ENCODE measurements around the gene BRSK1. TPM values are rescaled to one million over a fixed set of nuclear protein-coding genes. Genes with fewer than 3 reads are reported as not detected.

Gene BRSK1
- polyA plus RNA-seq, 2 of the 4 experiments (the other 2 are of a cell fraction): 5.4 to 6.6 TPM

DNA sequence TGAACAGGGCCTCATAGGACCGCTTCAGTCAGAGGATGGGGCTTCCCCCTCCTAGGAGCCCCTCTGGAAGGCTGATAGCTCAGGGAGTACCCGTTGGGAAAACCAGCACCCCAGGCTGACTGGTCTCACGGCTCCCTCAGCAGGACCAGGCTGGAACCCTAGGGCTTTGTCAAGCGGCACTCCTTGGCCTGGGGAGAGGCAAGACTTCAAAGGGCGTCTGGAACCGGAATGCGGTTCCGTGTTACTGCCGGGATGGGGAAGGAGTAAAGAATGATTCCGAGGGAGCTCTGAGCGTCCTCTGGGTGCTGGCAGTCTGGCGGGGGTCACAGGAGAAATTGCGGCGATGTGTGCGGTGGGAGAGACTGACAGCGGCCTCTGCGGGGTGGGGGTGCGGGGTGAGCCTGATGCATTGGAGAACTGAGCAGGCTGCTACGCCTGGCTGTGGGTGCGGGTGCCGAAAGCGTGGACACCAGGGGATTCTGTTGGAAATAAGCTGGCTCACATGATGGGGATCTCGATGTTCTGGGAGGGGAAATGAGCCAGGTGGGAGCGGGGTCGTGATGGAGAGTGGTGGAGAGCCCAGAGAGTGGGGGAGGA, 68.8 kb downstream of the BRSK1 start:
- H3K9me3 ChIP-seq: no peaks in the 10 kb centered on the region
- ATAC-seq (no peak), FAIRE-seq (no peak), DNase-seq (ENCODE audit: low read depth in 1 of 2, low spot score in 1 of 2) (no peak)
- no peak overlapping the region for H3K4me3 ChIP-seq
- 66% methylated on average over 25 of the region's 25 CpGs for WGBS (ENCODE audit: missing lambda C conversion rate)
- no peak overlapping the region for H3K27ac ChIP-seq
- TF ChIP-seq BHLHE40 (IDR thresholded peaks at IDR 0.05; ENCODE audit: low read depth, low read length) (no peak), HDAC2 (IDR thresholded peaks at IDR 0.05) (no peak)
- POLR2A ChIA-PET: interaction anchor here (1.0 to 2.0 kb wide), 2 partner anchors 13 to 55 kb away, joined by 3 to 10 read pairs; partner anchors contain the start of genes KMT5C and UBE2S
- CTCF ChIA-PET: interaction anchor here (0.5 to 3.2 kb wide), 8 partner anchors 8 to 282 kb away, joined by 3 to 18 read pairs (median 4); partner anchors contain the start of genes KMT5C, TMEM150B and TMEM238
- H3K4me1 ChIP-seq: peaks cover 12% of the 10 kb centered on the region
- H3K4me2 ChIP-seq: peak overlapping the region; percentile 82

DNA sequence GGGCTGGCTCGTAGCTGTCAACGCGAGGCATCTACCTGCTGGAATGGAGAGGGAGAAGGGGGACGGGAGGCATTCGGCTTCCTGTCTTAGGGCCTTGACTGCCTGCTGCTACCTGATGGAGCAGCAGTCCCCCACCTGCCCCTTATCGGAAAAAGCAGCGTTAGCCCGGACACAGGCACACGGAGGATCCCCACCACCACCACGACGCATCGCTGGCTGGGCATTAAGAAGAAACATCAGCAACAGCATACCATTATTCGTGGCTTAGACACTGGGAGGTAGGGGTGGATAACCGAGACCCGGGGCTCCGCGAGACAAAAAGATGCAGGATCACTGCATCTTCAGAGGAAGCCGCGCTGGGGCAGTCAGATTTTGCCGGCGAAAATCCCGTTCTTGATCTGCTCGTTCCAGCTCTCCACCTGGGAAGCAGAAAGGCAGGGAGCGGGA, 69.6 kb downstream of the BRSK1 start:
- TF ChIP-seq RAD21 (conservative IDR thresholded peaks at IDR 0.05 in 1 of 2, IDR thresholded peaks at IDR 0.05 in 1 of 2): no peak
- Histone ChIP-seq H3K9me3 (no peaks in the 10 kb centered on the region), H3K4me1 (peaks cover 12% of the 10 kb centered on the region), H3K27ac (peak overlapping the region in 1 of 2 experiments; percentile 84; a peak in 3 of 6 replicates), H3K4me2 (peak overlapping the region; percentile 82), H3K4me3 (peak overlapping the region; percentile 50)
- peak; percentile 8 to 11 for ATAC-seq
- ChIA-PET CTCF (interaction anchor here (1.5 to 3.2 kb wide), 3 partner anchors 14 to 51 kb away, joined by 4 to 18 read pairs (median 9); partner anchors contain the start of gene KMT5C), POLR2A (interaction anchor here (1.0 to 2.0 kb wide), 2 partner anchors 14 to 54 kb away, joined by 3 to 10 read pairs; partner anchors contain the start of genes KMT5C and UBE2S)
- whole genome bisulfite sequencing (ENCODE audit: missing lambda C conversion rate): 19% methylated on average over 24 of the region's 24 CpGs
- DNase-seq (ENCODE audit: low read depth in 1 of 2, low spot score in 1 of 2): no peak
- FAIRE-seq: no peak

DNA sequence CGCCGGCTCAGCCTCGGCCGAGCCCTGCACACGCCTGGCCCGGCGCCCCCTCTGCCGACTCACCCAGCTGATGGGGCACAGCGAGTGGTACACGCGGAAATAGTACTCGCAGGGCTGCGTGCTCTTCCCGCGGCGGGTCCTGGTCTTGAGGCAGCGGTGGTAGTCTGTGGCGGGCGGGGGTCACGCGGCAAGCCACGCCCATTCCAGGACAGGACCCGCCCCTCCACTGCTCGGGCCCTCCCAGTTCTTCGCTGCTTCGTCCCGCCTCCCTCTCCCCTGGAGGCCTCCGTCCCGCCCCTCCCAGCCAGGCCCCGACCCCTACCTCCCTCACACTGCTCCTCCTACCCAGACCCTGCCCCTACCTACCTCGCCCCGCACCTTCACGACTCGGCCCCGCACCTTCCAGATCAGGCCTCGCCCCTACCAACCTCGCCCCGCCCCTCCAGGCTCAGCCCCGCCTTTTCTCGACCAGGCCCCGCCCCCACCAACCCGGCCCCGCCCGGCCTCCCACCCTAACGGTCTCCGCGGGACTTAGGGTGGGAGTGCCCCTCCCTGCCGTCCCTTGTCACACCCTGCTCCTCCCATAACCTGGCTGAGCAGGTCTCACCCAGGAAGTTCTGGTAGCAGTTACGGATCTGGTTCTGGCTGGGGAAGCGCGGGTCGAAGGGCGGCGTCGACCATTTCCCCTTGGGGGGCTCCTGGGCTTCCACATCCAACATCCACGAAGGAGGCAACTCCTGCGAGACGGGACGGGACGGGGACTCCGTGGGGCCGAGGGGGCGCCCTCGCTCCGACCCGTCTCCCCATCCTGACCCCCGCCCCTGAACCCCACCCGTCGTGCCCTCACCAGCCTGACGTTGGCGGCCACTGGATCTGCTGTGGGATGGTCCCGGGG, 70.3 kb downstream of the BRSK1 start:
- no peaks in the 10 kb centered on the region for H3K9me3 ChIP-seq
- WGBS (ENCODE audit: missing lambda C conversion rate): 6% methylated on average over 42 of the region's 72 CpGs
- DNase-seq (ENCODE audit: low read depth in 1 of 2, low spot score in 1 of 2) (peak; percentile 75 to 90), ATAC-seq (peak; percentile 75 to 91), FAIRE-seq (no peak)
- peak overlapping the region; percentile 62 to 84 for H3K27ac ChIP-seq
- H3K4me3 ChIP-seq: peak overlapping the region; percentile 50
- H3K4me1 ChIP-seq: peaks cover 12% of the 10 kb centered on the region
- ChIA-PET POLR2A (interaction anchor here (2.0 kb wide), 1 partner anchor 15 kb away, joined by 10 read pairs; the partner anchor contains the start of gene KMT5C), CTCF (interaction anchor here (1.1 to 3.2 kb wide), 4 partner anchors 15 to 62 kb away, joined by 3 to 18 read pairs (median 6); partner anchors contain the start of gene KMT5C)
- TF ChIP-seq CEBPB (IDR thresholded peaks at IDR 0.05) (no peak), ZSCAN20 (CRISPR knock-in tag; IDR thresholded peaks at IDR 0.05) (no peak), RCOR1 (IDR thresholded peaks at IDR 0.05; ENCODE audit: low read depth, low read length) (no peak), RFX5 (IDR thresholded peaks at IDR 0.05) (no peak), JUNB (IDR thresholded peaks at IDR 0.05) (no peak), HOXB13 (CRISPR knock-in tag; IDR thresholded peaks at IDR 0.05; ENCODE audit: low read depth) (no peak), PHF8 (IDR thresholded peaks at IDR 0.05; ENCODE audit: borderline replicate concordance, low read depth) (no peak), RNF2 (IDR thresholded peaks at IDR 0.05; ENCODE audit: borderline replicate concordance, low read depth) (peak; percentile 72; the same call in 1 of the 2 replicates), NPAS2 (CRISPR knock-in tag; IDR thresholded peaks at IDR 0.05; ENCODE audit: borderline replicate concordance) (no peak), RARB (CRISPR knock-in tag; IDR thresholded peaks at IDR 0.05) (no peak), BHLHE40 (IDR thresholded peaks at IDR 0.05; ENCODE audit: low read depth, low read length) (no peak), JUN (IDR thresholded peaks at IDR 0.05) (no peak), NFE2L2 (conservative IDR thresholded peaks at IDR 0.05; ENCODE audit: low read length) (no peak), MAZ (IDR thresholded peaks at IDR 0.05; ENCODE audit: borderline replicate concordance, low read depth, low read length) (0 out of 2 replicates have a peak, but pooled peaks have one; percentile 8), HEYL (CRISPR knock-in tag; IDR thresholded peaks at IDR 0.05) (no peak), MYC (IDR thresholded peaks at IDR 0.05; ENCODE audit: borderline replicate concordance, low read length) (no peak)
- TF ChIP-seq, protein P1, sequence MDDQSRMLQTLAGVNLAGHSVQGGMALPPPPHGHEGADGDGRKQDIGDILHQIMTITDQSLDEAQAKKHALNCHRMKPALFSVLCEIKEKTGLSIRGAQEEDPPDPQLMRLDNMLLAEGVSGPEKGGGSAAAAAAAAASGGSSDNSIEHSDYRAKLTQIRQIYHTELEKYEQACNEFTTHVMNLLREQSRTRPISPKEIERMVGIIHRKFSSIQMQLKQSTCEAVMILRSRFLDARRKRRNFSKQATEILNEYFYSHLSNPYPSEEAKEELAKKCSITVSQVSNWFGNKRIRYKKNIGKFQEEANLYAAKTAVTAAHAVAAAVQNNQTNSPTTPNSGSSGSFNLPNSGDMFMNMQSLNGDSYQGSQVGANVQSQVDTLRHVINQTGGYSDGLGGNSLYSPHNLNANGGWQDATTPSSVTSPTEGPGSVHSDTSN (IDR thresholded peaks at IDR 0.05): no peak
- TF ChIP-seq, protein P2, sequence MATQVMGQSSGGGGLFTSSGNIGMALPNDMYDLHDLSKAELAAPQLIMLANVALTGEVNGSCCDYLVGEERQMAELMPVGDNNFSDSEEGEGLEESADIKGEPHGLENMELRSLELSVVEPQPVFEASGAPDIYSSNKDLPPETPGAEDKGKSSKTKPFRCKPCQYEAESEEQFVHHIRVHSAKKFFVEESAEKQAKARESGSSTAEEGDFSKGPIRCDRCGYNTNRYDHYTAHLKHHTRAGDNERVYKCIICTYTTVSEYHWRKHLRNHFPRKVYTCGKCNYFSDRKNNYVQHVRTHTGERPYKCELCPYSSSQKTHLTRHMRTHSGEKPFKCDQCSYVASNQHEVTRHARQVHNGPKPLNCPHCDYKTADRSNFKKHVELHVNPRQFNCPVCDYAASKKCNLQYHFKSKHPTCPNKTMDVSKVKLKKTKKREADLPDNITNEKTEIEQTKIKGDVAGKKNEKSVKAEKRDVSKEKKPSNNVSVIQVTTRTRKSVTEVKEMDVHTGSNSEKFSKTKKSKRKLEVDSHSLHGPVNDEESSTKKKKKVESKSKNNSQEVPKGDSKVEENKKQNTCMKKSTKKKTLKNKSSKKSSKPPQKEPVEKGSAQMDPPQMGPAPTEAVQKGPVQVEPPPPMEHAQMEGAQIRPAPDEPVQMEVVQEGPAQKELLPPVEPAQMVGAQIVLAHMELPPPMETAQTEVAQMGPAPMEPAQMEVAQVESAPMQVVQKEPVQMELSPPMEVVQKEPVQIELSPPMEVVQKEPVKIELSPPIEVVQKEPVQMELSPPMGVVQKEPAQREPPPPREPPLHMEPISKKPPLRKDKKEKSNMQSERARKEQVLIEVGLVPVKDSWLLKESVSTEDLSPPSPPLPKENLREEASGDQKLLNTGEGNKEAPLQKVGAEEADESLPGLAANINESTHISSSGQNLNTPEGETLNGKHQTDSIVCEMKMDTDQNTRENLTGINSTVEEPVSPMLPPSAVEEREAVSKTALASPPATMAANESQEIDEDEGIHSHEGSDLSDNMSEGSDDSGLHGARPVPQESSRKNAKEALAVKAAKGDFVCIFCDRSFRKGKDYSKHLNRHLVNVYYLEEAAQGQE (IDR thresholded peaks at IDR 0.05): no peak
- TF ChIP-seq, protein P3, sequence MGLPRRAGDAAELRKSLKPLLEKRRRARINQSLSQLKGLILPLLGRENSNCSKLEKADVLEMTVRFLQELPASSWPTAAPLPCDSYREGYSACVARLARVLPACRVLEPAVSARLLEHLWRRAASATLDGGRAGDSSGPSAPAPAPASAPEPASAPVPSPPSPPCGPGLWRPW (IDR thresholded peaks at IDR 0.05): no peak
- TF ChIP-seq, protein P4, sequence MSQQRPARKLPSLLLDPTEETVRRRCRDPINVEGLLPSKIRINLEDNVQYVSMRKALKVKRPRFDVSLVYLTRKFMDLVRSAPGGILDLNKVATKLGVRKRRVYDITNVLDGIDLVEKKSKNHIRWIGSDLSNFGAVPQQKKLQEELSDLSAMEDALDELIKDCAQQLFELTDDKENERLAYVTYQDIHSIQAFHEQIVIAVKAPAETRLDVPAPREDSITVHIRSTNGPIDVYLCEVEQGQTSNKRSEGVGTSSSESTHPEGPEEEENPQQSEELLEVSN (IDR thresholded peaks at IDR 0.05; ENCODE audit: borderline replicate concordance, low read depth): 0 out of 2 replicates have a peak, but pooled peaks have one; percentile 42
- TF ChIP-seq, protein P5, sequence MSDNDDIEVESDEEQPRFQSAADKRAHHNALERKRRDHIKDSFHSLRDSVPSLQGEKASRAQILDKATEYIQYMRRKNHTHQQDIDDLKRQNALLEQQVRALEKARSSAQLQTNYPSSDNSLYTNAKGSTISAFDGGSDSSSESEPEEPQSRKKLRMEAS (IDR thresholded peaks at IDR 0.05): peak; percentile 57
- H3K4me2 ChIP-seq: peak overlapping the region; percentile 82

Data from A549 (cell line).